HepG2 (cell line): ENCODE results near the gene DNM3. TPM values are rescaled to one million over a fixed set of nuclear protein-coding genes. Genes with fewer than 3 reads are reported as not detected.

Source experiments
- CCAR2 ChIP-seq: fragments of 200-400 bp; formaldehyde crosslinking; optimal IDR thresholded peaks from 2 replicates; pipeline ENCODE3; 2018; ENCODE audit warnings: low read depth, mild to moderate bottlenecking, low read length, moderate library complexity
- PHB2 ChIP-seq: fragments of 450-650 bp; IDR thresholded peaks from 2 replicates; pipeline ENCODE4 v1.6.1; 2018; ENCODE audit not compliant: partially characterized antibody
- RELA ChIP-seq: sonication (generic); formaldehyde crosslinking; IDR thresholded peaks from 2 replicates; pipeline ENCODE4 v1.4.0; 2020; ENCODE audit warnings: missing genetic modification reagents
- SP2 ChIP-seq: sonication (generic); formaldehyde crosslinking; IDR thresholded peaks from 2 replicates; pipeline ENCODE4 v1.5.1; 2020; ENCODE audit warnings: mild to moderate bottlenecking, missing genetic modification reagents
- ZNF138 ChIP-seq: sonication (generic); formaldehyde crosslinking; IDR thresholded peaks from 2 replicates; pipeline ENCODE4 v1.5.0; 2020; ENCODE audit warnings: mild to moderate bottlenecking, low read depth, missing genetic modification reagents
- ZNF782 ChIP-seq: sonication (generic); formaldehyde crosslinking; IDR thresholded peaks from 2 replicates; pipeline ENCODE4 v1.4.0; 2020; ENCODE audit warnings: missing genetic modification reagents, mild to moderate bottlenecking, borderline replicate concordance
- polyA plus RNA-seq, 8 experiments: library from polyadenylated mRNA; depleted of rRNA in 3 of 8; stranded (reverse) in 7 of 8; unstranded in 1 of 8; fragments of >200 nt; fragmentation: Illumina TruSeq in 4 of 8; extraction: Trizol in 4 of 8; gene quantifications; 2 replicates each; pipeline versions ENCODE4 v1.2.1 to v1.2.3, GENCODE V29; 2011 to 2016; ENCODE audit warnings: low read depth in 4 of 8, missing spikeins in 1 of 8, mixed read lengths in 1 of 8; ENCODE audit not compliant: insufficient read depth in 1 of 8
- total RNA-seq, 5 experiments: library from RNA; depleted of rRNA; stranded (reverse); fragments of >200 nt; fragmentation: Illumina TruSeq; extraction: Trizol; gene quantifications; 2 replicates each; pipeline ENCODE4 v1.2.3, GENCODE V29; 2016; ENCODE audit warnings: low read depth in 1 of 5
- TF ChIP-seq, protein P1 (sequence below): IDR thresholded peaks from 2 replicates; pipeline ENCODE4 v1.6.1; 2016; ENCODE audit warnings: low read depth, missing genetic modification reagents, missing compliant biosample characterization
- TF ChIP-seq, protein P2 (sequence below): IDR thresholded peaks from 2 replicates; pipeline ENCODE4 v1.6.1; 2018; ENCODE audit warnings: missing genetic modification reagents, mild to moderate bottlenecking, missing compliant biosample characterization
- TF ChIP-seq, protein P3 (sequence below): IDR thresholded peaks from 2 replicates; pipeline ENCODE4 v1.6.1; 2016; ENCODE audit warnings: missing compliant biosample characterization, missing genetic modification reagents, borderline replicate concordance
- TF ChIP-seq, protein P4 (sequence below): sonication (generic); formaldehyde crosslinking; IDR thresholded peaks from 2 replicates; pipeline ENCODE4 v1.9.0; 2022; ENCODE audit warnings: missing genetic modification reagents, mild to moderate bottlenecking, borderline replicate concordance

DNM3 gene
- total and polyA plus RNA-seq, 2 of the 13 experiments (the other 11 are each of a cell fraction or from before 2014, with no cell fraction given), result 0.05 TPM; not detected in 1

DNA sequence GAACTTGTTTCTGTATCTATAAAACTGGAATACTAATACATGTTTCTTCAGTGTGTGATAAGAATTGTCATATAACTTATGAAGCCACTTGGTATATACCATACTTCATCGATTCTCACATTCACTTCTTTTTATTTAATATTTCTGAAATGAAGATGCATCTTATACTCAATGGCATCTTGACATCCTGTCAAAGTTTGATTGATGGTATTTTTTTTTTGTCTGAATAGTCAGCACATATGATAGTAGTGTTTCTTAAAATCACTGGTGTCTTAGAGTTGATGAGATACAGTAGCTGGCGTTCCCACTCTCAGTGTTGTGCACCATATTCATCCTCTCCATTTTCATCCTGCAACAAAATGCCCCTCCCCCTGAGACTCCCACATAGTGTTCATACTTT, 544.7 kb downstream of the DNM3 start (continued):
- TF ChIP-seq, protein P1, sequence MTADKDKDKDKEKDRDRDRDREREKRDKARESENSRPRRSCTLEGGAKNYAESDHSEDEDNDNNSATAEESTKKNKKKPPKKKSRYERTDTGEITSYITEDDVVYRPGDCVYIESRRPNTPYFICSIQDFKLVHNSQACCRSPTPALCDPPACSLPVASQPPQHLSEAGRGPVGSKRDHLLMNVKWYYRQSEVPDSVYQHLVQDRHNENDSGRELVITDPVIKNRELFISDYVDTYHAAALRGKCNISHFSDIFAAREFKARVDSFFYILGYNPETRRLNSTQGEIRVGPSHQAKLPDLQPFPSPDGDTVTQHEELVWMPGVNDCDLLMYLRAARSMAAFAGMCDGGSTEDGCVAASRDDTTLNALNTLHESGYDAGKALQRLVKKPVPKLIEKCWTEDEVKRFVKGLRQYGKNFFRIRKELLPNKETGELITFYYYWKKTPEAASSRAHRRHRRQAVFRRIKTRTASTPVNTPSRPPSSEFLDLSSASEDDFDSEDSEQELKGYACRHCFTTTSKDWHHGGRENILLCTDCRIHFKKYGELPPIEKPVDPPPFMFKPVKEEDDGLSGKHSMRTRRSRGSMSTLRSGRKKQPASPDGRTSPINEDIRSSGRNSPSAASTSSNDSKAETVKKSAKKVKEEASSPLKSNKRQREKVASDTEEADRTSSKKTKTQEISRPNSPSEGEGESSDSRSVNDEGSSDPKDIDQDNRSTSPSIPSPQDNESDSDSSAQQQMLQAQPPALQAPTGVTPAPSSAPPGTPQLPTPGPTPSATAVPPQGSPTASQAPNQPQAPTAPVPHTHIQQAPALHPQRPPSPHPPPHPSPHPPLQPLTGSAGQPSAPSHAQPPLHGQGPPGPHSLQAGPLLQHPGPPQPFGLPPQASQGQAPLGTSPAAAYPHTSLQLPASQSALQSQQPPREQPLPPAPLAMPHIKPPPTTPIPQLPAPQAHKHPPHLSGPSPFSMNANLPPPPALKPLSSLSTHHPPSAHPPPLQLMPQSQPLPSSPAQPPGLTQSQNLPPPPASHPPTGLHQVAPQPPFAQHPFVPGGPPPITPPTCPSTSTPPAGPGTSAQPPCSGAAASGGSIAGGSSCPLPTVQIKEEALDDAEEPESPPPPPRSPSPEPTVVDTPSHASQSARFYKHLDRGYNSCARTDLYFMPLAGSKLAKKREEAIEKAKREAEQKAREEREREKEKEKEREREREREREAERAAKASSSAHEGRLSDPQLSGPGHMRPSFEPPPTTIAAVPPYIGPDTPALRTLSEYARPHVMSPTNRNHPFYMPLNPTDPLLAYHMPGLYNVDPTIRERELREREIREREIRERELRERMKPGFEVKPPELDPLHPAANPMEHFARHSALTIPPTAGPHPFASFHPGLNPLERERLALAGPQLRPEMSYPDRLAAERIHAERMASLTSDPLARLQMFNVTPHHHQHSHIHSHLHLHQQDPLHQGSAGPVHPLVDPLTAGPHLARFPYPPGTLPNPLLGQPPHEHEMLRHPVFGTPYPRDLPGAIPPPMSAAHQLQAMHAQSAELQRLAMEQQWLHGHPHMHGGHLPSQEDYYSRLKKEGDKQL (CRISPR knock-in tag), result no peak
- TF ChIP-seq, protein P2, sequence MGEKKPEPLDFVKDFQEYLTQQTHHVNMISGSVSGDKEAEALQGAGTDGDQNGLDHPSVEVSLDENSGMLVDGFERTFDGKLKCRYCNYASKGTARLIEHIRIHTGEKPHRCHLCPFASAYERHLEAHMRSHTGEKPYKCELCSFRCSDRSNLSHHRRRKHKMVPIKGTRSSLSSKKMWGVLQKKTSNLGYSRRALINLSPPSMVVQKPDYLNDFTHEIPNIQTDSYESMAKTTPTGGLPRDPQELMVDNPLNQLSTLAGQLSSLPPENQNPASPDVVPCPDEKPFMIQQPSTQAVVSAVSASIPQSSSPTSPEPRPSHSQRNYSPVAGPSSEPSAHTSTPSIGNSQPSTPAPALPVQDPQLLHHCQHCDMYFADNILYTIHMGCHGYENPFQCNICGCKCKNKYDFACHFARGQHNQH, result no peak
- TF ChIP-seq, protein P3, sequence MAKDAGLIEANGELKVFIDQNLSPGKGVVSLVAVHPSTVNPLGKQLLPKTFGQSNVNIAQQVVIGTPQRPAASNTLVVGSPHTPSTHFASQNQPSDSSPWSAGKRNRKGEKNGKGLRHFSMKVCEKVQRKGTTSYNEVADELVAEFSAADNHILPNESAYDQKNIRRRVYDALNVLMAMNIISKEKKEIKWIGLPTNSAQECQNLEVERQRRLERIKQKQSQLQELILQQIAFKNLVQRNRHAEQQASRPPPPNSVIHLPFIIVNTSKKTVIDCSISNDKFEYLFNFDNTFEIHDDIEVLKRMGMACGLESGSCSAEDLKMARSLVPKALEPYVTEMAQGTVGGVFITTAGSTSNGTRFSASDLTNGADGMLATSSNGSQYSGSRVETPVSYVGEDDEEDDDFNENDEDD (CRISPR knock-in tag), result no peak
- TF ChIP-seq ZNF138 (CRISPR knock-in tag) (no peak), RELA (CRISPR knock-in tag) (no peak), CCAR2 (no peak), PHB2 (no peak), SP2 (CRISPR knock-in tag) (no peak), ZNF782 (CRISPR knock-in tag) (no peak)
- TF ChIP-seq, protein P4, sequence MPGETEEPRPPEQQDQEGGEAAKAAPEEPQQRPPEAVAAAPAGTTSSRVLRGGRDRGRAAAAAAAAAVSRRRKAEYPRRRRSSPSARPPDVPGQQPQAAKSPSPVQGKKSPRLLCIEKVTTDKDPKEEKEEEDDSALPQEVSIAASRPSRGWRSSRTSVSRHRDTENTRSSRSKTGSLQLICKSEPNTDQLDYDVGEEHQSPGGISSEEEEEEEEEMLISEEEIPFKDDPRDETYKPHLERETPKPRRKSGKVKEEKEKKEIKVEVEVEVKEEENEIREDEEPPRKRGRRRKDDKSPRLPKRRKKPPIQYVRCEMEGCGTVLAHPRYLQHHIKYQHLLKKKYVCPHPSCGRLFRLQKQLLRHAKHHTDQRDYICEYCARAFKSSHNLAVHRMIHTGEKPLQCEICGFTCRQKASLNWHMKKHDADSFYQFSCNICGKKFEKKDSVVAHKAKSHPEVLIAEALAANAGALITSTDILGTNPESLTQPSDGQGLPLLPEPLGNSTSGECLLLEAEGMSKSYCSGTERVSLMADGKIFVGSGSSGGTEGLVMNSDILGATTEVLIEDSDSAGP, result no peak
